IMR-90 (cell line): ENCODE data around the gene F3.

Experiments used
- BHLHE40 ChIP-seq: fragments of 150-350 bp; IDR thresholded peaks from 2 replicates; pipeline ENCODE4 v1.6.1; 2016; ENCODE audit warnings: mild to moderate bottlenecking, low read depth, low read length
- CEBPB ChIP-seq: IDR thresholded peaks from 2 replicates; pipeline ENCODE4 v1.6.1; 2012; ENCODE audit warnings: low read depth, low read length, improper control_type of control experiment
- FOS ChIP-seq: fragments of 150-350 bp; IDR thresholded peaks from 2 replicates; pipeline ENCODE4 v1.6.1; 2016; ENCODE audit warnings: low read depth, low read length
- MXI1 ChIP-seq: IDR thresholded peaks from 2 replicates; pipeline ENCODE4 v1.6.1; 2012; ENCODE audit warnings: low read depth, mild to moderate bottlenecking, low read length, moderate library complexity, borderline replicate concordance
- POLR2A ChIP-seq: IDR thresholded peaks from 2 replicates; pipeline ENCODE4 v1.6.1; 2012; ENCODE audit warnings: mild to moderate bottlenecking, low read depth, low read length
- RAD21 ChIP-seq: IDR thresholded peaks from 2 replicates; pipeline ENCODE4 v1.6.1; 2012; ENCODE audit warnings: low read length, improper control_type of control experiment
- RCOR1 ChIP-seq: IDR thresholded peaks from 2 replicates; pipeline ENCODE4 v1.6.1; 2012; ENCODE audit warnings: mild to moderate bottlenecking, low read length, improper control_type of control experiment; ENCODE audit not compliant: insufficient replicate concordance
- RFX5 ChIP-seq: IDR thresholded peaks from 2 replicates; pipeline ENCODE4 v1.8.0; 2012; ENCODE audit warnings: low read depth, mild to moderate bottlenecking, low read length, moderate library complexity
- TF ChIP-seq, protein P1 (sequence below): conservative IDR thresholded peaks from 2 replicates; pipeline ENCODE4 v1.5.1; 2012; ENCODE audit warnings: mild to moderate bottlenecking, low read depth, low read length, improper control_type of control experiment
- TF ChIP-seq, protein P2 (sequence below): fragments of 150-350 bp; IDR thresholded peaks from 2 replicates; pipeline ENCODE4 v1.6.1; 2017; ENCODE audit warnings: mild to moderate bottlenecking, antibody characterized with exemption, low read length, low read depth

DNA sequence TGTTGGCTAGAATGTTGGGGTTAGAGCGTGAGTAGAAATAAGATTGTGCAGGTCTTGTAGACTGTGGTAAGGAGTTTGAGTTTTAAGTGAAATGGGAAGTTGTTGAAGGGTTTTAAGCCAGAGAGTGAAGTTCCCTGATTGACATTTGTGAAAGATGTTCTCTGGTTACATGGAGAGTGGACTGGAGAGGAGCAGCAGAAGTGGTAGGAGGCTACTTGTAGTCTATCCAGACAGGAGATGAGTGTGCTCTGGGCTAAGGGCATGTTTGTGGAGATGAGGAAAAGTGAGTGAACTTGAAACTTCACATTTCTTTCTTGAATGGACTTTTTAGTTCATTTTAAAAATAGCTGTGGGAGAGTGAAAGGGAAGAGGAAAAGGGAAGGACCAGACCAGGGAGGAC, 37.0 kb downstream of the F3 start:
- TF ChIP-seq RAD21, result no peak
- no peak for TF ChIP-seq MXI1
- TF ChIP-seq, protein P1, sequence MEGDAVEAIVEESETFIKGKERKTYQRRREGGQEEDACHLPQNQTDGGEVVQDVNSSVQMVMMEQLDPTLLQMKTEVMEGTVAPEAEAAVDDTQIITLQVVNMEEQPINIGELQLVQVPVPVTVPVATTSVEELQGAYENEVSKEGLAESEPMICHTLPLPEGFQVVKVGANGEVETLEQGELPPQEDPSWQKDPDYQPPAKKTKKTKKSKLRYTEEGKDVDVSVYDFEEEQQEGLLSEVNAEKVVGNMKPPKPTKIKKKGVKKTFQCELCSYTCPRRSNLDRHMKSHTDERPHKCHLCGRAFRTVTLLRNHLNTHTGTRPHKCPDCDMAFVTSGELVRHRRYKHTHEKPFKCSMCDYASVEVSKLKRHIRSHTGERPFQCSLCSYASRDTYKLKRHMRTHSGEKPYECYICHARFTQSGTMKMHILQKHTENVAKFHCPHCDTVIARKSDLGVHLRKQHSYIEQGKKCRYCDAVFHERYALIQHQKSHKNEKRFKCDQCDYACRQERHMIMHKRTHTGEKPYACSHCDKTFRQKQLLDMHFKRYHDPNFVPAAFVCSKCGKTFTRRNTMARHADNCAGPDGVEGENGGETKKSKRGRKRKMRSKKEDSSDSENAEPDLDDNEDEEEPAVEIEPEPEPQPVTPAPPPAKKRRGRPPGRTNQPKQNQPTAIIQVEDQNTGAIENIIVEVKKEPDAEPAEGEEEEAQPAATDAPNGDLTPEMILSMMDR, result no peak
- TF ChIP-seq POLR2A, result no peak
- no peak for TF ChIP-seq RFX5
- no peak for TF ChIP-seq BHLHE40
- TF ChIP-seq, protein P2, sequence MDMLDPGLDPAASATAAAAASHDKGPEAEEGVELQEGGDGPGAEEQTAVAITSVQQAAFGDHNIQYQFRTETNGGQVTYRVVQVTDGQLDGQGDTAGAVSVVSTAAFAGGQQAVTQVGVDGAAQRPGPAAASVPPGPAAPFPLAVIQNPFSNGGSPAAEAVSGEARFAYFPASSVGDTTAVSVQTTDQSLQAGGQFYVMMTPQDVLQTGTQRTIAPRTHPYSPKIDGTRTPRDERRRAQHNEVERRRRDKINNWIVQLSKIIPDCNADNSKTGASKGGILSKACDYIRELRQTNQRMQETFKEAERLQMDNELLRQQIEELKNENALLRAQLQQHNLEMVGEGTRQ, result no peak
- TF ChIP-seq CEBPB, result no peak
- TF ChIP-seq FOS, result no peak
- no peak for TF ChIP-seq RCOR1
